HG02973 (cell line): ENCODE data around the gene CHP2.

ENCODE experiments used
- ATAC-seq: cut with Tn5 transposase; IDR thresholded peaks from one replicate; pipeline ENCODE4 v1.9.1; 2021; ENCODE audit warnings: moderate library complexity; ENCODE audit not compliant: unreplicated experiment

CHP2 gene

DNA sequence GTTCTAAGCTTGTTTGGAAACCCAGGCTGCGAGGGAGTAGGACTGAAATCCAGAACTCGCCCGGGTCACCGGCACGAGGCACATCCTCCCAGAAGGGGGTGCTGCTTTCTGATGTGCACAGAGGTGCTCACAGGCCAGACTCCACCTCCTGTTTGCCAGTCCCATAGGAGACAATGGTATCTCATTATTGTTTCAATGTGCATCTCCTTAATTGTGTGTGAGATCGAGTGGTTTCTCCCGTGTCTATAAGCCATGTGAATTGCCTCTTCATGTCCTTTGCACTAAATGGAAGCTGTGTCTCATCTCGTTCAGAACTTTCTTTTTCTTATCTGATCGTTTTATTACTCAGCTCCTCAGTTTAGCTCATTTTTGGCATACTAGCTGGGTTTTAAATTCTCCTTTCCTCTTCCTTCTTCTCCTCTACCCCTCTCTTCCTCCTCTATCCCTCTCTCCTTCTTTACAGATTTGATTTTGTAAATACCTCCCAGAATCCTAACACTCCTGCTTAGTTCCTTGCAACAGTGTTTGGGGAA, 48.8 kb downstream of the CHP2 start:
- peak; percentile 71 for ATAC-seq

DNA sequence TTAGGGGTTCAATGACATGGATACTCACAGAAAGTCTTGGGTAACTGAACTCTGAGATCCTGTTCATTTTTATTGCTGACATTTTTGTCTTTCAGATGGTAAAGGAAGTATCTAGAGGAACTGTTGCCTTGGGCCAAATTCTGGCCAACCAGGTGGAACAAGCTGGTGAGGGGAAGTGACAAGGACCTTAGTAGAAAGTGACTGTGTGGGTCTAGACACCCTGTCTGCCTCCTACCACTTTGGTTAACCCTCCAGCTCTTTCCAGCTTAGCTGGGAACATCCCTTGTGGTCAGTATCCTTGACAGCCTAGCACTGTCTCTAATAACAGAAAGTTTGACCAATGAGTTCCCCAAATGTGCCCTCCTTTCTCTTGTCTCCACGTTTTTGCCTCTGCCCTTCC, 52.2 kb downstream of the CHP2 start:
- no peak for ATAC-seq
